Measurements from ENCODE around the gene ZNF107. TPM values are rescaled to one million over a fixed set of nuclear protein-coding genes. Genes with fewer than 3 reads are reported as not detected.

Gene ZNF107
- total and polyA plus RNA-seq, 2 of the 8 experiments (the other 6 are each of a cell fraction or from before 2014, with no cell fraction given): 3.4 to 31.0 TPM

GRCh38 chr7:64685741-64686140, 19.8 kb downstream of the ZNF107 start (continued):
- no peak for TF ChIP-seq RNF2 (IDR thresholded peaks at IDR 0.05; ENCODE audit: borderline replicate concordance, low read depth, low read length, missing control alignments, poor library complexity, severe bottlenecking)
- TF ChIP-seq NANOG (IDR thresholded peaks at IDR 0.05; ENCODE audit: insufficient read depth, low read depth, low read length, poor library complexity, severe bottlenecking): no peak
- no peak for TF ChIP-seq SIN3A (conservative IDR thresholded peaks at IDR 0.05 in 1 of 2, IDR thresholded peaks at IDR 0.05 in 1 of 2; ENCODE audit: low read depth in 1 of 2, low read length in 2 of 2)
- TF ChIP-seq BACH1 (IDR thresholded peaks at IDR 0.05; ENCODE audit: low read length): no peak
- no peak for TF ChIP-seq RXRA (IDR thresholded peaks at IDR 0.05; ENCODE audit: insufficient read depth, low read depth, low read length)
- no peak for TF ChIP-seq KDM5A (IDR thresholded peaks at IDR 0.05; ENCODE audit: low read length)
- no peak for TF ChIP-seq SP2 (IDR thresholded peaks at IDR 0.05; ENCODE audit: low read length)
- TF ChIP-seq BRCA1 (IDR thresholded peaks at IDR 0.05; ENCODE audit: low read depth, low read length): no peak
- no peak for TF ChIP-seq CBX5 (IDR thresholded peaks at IDR 0.05; ENCODE audit: low read depth, low read length)
